AG09319 (cell line): ENCODE data around the gene B3GNT2.
"Not testable (repeated sequence)": the region's sequence is repeated elsewhere in the genome, so short reads cannot be mapped to it uniquely, and the experiment has no call there.

Experiments used
- DNase-seq: peaks from one replicate; pipeline ENCODE4 v3.0.0-alpha.2; 2010; ENCODE audit warnings: low read depth; ENCODE audit errors: extremely low read depth
- TF ChIP-seq, protein P1 (sequence below): IDR thresholded peaks from 2 replicates; pipeline ENCODE4 v1.5.1; 2011; ENCODE audit warnings: low read depth, mild to moderate bottlenecking, inconsistent platforms, low read length, moderate library complexity

B3GNT2 gene

DNA sequence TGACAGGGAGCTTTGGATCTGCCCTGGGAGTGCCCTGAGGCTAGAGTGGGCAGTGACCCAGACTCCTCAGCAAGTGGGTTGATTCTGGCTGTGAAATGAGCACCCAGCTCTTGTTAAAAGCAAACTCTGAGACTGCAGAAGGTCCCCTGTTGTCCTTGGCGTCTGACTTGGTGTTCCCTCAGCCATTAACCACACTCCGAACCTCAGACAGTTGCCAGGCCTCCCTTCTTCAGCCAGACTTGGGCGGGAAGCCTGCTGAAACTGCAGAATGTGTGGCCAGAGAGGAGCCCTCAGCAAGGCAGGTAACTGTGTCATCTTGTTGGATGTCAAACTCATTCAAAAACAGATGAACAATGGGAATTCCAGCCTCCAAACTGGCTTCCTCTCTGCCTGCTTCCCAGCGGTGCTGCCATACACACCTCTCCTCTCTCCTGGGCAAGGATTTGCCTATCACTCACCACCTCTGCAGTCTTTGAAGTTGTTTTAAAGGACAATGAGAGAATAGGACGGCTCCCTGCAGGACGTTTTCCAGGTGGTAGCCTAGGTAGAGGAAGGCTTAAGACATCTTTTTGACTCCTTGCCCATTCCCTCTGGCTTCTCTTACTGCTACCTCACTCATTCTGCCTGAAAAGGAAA lies 38.9 kb upstream of the B3GNT2 start:
- TF ChIP-seq, protein P1, sequence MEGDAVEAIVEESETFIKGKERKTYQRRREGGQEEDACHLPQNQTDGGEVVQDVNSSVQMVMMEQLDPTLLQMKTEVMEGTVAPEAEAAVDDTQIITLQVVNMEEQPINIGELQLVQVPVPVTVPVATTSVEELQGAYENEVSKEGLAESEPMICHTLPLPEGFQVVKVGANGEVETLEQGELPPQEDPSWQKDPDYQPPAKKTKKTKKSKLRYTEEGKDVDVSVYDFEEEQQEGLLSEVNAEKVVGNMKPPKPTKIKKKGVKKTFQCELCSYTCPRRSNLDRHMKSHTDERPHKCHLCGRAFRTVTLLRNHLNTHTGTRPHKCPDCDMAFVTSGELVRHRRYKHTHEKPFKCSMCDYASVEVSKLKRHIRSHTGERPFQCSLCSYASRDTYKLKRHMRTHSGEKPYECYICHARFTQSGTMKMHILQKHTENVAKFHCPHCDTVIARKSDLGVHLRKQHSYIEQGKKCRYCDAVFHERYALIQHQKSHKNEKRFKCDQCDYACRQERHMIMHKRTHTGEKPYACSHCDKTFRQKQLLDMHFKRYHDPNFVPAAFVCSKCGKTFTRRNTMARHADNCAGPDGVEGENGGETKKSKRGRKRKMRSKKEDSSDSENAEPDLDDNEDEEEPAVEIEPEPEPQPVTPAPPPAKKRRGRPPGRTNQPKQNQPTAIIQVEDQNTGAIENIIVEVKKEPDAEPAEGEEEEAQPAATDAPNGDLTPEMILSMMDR, result no peak

DNA sequence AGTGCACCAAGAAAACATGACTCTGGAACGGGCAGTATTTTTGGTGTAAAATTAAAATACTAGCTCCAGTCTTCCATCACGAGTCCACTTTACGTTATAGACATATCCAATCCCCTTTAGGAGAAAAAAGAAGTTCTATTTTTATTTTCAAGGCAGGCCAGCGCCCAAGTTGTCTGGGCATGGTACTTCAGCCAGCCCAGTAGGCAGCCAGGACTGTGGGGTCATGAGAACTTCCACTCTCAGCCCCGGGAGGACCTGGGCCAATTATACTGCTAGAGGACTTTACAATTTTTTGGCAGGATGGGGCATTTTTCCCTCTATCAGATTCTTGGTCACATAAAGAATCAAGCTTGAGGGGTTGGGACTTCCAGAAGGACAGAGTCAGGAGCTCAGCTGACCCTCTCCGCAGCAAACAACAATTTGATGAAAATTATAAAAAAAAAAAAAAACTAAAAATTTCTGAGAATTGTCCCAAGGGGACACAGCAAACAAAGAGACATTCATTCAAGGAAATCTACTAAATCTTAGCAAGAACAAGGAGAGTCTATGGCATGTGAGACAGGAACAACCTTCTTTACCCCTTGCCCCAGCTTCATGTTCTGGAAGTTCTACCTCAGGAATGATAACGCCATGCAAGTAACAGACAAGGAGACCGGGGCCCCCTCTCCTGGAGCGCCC lies 37.3 kb upstream of the B3GNT2 start:
- TF ChIP-seq, protein P1, result no peak
- DNase-seq, result no peak

More for the DNA sequence above, 38.9 kb upstream of the B3GNT2 start:
- DNase-seq, result no peak

DNA sequence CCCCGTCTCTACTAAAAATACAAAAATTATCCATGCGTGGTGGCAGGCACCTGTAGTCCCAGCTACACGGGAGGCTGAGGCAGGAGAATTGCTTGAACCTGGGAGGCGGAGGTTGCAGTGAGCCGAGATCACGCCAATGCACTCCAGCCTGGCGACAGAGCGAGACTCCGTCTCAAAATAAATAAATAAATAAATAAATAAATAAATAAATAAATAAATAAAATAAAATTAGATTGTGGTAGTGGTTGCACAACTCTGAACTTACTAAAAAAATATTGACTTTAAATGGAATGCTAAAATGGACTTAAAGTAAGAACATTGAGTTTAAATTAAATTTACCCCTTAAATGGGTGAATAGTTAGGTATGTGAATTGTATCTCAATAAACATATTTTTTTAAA lies 35.2 kb upstream of the B3GNT2 start:
- not testable (repeated sequence) for DNase-seq

DNA sequence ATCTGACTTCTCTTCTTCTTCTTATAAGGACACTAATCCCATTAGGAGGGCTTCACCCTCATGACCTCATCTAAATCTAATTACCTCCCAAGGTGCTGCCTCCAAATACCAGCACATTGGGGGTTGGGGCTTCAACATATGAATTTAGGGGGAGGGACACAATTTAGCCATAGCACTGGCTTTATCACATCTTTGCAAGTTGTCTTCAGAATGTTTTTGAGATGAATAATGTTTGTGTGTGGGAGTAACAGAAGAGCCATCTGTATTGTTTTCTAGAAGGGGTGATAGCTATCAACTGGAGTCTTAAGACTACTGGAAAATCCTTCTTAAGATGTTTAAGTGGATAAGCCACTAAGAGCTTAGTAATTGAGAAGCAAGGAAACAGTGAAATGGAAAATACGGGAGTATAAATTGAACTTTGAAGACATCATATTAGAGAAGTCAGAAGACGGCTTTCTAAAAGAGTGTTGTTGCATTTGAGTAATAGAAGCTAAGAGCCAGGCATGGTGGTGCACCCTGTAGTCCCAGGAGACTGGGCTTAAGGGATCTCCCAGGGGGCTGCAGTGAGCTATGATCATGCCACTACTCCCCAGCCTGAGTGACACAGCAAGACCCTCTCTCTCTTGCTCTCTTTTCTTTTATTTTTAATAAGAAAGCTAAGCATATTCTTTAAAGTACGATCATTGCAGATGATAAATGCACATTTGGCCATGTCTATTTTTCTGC lies 32.6 kb upstream of the B3GNT2 start:
- TF ChIP-seq, protein P1, result no peak

DNA sequence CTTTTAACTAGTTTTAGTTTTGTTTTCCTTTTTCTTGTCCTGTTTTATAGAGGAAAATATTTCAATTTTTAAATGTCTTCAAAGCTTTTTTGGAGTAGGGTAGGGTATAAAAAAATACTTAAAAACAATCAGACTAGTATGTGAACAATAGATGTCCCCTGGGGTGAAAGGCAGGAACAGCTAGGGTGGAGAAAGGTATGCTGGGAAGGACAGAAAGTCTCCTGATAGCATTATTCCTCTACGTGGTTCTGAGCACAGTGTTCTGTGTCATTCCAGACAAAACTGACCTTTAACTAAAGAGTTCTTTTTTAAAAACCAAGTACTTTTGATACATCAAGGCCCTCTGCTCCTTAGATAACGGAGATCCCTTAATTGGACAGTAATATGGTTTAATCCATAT lies 32.1 kb upstream of the B3GNT2 start:
- DNase-seq, result no peak
- TF ChIP-seq, protein P1, result no peak

More for the DNA sequence above, 32.6 kb upstream of the B3GNT2 start:
- no peak for DNase-seq

DNA sequence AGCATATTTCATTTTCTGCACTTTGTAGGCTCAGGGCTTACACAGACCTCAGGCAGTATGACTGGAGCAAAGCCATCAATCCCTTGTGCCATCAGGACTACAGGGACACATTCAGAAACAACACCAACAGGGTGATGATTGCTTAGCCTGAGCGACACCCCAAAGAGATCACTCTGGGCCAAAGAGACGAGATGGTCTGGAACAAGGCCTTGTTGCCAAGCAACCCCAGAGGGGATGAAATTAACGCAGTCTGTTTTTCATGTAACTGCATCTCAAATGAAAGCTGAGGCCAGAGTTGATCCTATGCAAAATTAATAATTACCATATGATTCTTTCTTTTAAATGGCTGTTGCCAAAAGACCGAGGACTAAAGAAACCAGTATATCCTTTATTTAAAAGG lies 20.2 kb upstream of the B3GNT2 start:
- DNase-seq, result no peak
- TF ChIP-seq, protein P1, result no peak

DNA sequence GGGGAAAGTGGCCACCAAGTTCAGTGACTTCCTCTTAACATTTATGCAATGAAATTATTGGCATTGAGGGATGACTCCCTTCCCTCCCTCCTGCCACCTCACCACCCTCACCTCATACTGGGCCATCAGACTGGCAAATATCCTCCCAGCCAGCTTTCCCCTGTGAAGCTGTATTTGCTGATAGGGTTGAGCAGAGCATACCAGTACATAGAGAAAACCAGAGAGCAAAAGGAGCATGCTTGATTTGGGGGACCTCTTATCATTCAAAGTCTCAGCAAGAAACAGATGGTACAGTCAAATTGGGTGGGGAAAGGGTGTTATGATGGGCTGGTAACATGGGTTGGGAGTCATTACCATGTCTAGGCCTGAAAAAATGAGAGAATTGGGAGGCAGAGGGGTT lies 19.1 kb upstream of the B3GNT2 start:
- no peak for DNase-seq
- TF ChIP-seq, protein P1, result no peak
